Transverse colon (tissue), 4 donors: Measurements from ENCODE around the gene ULBP2. TPM values are rescaled to one million over a fixed set of nuclear protein-coding genes. Genes with fewer than 3 reads are reported as not detected.

Source experiments
- DNase-seq: peaks from one replicate; pipeline ENCODE4 v3.0.0-alpha.2; 2019
- H3K27ac ChIP-seq, 4 donors: fragments of 200-600 bp; sonication (generic); 2 replicates each; pipeline ENCODE4 v1.5.1; 2016 to 2018; ENCODE audit warnings: inconsistent platforms in 4 of 4
- H3K27me3 ChIP-seq: fragments of 200-600 bp; sonication (generic); 2 replicates; pipeline ENCODE4 v1.5.1; 2017; ENCODE audit warnings: inconsistent platforms
- H3K36me3 ChIP-seq, 4 donors: fragments of 200-600 bp; sonication (generic); 2 replicates each; pipeline ENCODE4 v1.5.1; 2017 to 2019; ENCODE audit warnings: inconsistent platforms in 4 of 4
- H3K4me1 ChIP-seq, 4 donors: fragments of 200-600 bp; sonication (generic); 2 replicates each; pipeline ENCODE4 v1.5.1; 2017 to 2020; ENCODE audit warnings: inconsistent platforms in 4 of 4
- H3K4me3 ChIP-seq, 4 donors: fragments of 200-600 bp; sonication (generic); 1 replicate in 1 of 4; 2 replicates in 3 of 4; pipeline versions ENCODE4 v1.5.1 to v1.6.1; 2017 to 2019; ENCODE audit warnings: inconsistent platforms in 4 of 4
- H3K9me3 ChIP-seq, 2 donors: fragments of 200-600 bp; sonication (generic); 2 replicates each; pipeline ENCODE4 v1.5.1; 2017 to 2019; ENCODE audit warnings: inconsistent platforms in 2 of 2
- CTCF ChIP-seq, 5 experiments: fragments of 200-600 bp in 3 of 5; fragments of 450-650 bp in 2 of 5; sonication (generic) in 3 of 5; IDR thresholded peaks; 1 replicate in 2 of 5; 2 replicates in 3 of 5; pipeline ENCODE4 v1.5.1; 2016 to 2017; ENCODE audit warnings: antibody characterized with exemption in 5 of 5, inconsistent platforms in 3 of 5, mild to moderate bottlenecking in 2 of 5, moderate library complexity in 1 of 5
- EP300 ChIP-seq: sonication (generic); formaldehyde crosslinking; IDR thresholded peaks from one replicate; pipeline ENCODE4 v1.6.1; 2017; ENCODE audit warnings: antibody characterized with exemption, low read depth
- POLR2A ChIP-seq: fragments of 450-650 bp; IDR thresholded peaks from one replicate; pipeline ENCODE4 v1.6.1; 2016; ENCODE audit warnings: antibody characterized with exemption, mild to moderate bottlenecking, moderate library complexity
- POLR2AphosphoS5 ChIP-seq, 3 donors: sonication (generic); formaldehyde crosslinking; IDR thresholded peaks; one replicate each; pipeline ENCODE4 v1.6.1; 2016; ENCODE audit warnings: antibody characterized with exemption in 3 of 3
- WGBS, 2 donors: methylation state at CpG; one replicate each; pipeline ENCODE4 v1.1.5; 2018; ENCODE audit warnings: low coverage in 1 of 2; 5-methylcytosine and 5-hydroxymethylcytosine counted together
- in situ Hi-C, 4 donors: fragments of 200-750 bp; cut with MboI; loops; one replicate each; pipeline versions ENCODE4 v1.15.0 to v1.15.1; 2017; ENCODE audit warnings: low sequenced_read_pairs in 3 of 4, low pct_ligation_motif_present in 1 of 4, low pct_unique_long_range_greater_than_20kb in 1 of 4
- intact Hi-C: fragments of 100-400 bp; cut with DNase I; formaldehyde crosslinking; loops from one replicate; pipeline ENCODE4 v1.15.1; 2023; ENCODE audit warnings: low total_unique reads
- total RNA-seq, 4 donors: library from RNA; depleted of rRNA; stranded (reverse); fragments of >200 nt; gene quantifications; one replicate each; pipeline ENCODE4 v1.1.0, GENCODE V29; 2016

Gene ULBP2
- total RNA-seq, 4 donors from 2014 or later, result not detected

DNA sequence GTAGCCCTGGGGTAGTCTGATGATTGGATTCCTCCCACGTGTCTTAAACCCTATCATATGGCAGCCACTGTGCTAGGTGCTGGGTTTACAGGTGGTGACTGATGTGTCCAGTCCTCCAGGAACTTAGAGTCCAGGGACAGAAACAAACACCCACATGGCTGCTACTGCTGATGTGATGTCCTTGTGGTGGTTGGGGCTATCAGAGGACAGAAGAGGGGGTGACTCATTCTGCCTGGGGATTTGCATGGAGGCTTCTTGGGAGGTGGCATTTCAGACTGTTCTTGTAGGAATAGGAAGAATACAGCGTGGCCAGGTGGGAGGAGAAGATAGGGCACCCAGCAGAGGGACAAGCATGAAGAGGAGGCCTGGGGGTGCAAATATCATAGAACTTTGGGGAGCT lies 28.7 kb upstream of the ULBP2 start:
- in situ Hi-C loops, result no loop called here
- 81 to 83% methylated on average over 1 to 2 of the region's 2 CpGs for WGBS, 2 donors
- no peak overlapping the region for H3K27ac ChIP-seq
- DNase-seq, result no peak
- H3K4me3 ChIP-seq, result no peak overlapping the region
- no peaks in the 10 kb centered on the region for H3K4me1 ChIP-seq
- no peaks in the 10 kb centered on the region for H3K36me3 ChIP-seq
- peaks cover 0 to 9% of the 10 kb centered on the region in 2 donors for H3K9me3 ChIP-seq
- intact Hi-C loops, result no loop called here
- TF ChIP-seq POLR2AphosphoS5 (IDR thresholded peaks at IDR 0.05), result no peak
- no peak for TF ChIP-seq POLR2A
- no peak for TF ChIP-seq EP300
- TF ChIP-seq CTCF (IDR thresholded peaks at IDR 0.05), result no peak
- no peaks in the 10 kb centered on the region for H3K27me3 ChIP-seq

DNA sequence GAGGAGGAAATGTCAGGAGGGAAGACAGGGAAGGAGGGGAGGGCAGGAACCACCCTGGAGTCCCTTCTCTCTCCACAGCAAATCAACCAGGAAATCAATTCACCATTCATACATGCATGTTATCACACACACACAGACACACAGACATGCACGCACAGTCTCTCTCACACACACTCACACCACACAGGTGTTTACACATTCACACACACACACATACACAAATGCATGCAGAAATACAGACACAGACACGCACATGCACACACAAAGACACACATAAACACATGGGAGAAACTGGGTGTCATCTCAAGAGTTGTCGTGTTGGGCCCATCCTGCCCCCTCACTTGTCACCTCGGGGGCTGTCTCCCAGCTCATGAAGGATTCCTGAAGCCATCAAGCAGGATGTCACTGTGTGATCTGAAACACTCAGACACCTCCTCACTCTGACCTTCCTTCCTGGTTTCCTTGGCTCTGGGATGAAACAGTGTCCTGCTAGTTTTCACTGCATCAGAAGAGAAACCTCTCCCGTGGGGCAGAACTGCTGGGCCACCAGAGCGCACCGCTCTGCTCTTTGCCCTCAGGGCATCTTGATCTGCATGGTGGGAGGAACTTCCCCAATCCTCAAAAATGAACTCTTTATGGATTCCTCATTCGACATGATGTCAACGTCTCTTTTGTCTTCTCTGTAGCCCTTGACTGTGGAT lies 28.1 kb upstream of the ULBP2 start:
- Histone ChIP-seq H3K36me3 (no peaks in the 10 kb centered on the region), H3K9me3 (peaks cover 0 to 2% of the 10 kb centered on the region in 2 donors), H3K27me3 (no peaks in the 10 kb centered on the region), H3K4me1 (no peaks in the 10 kb centered on the region), H3K27ac (no peak overlapping the region), H3K4me3 (no peak overlapping the region)
- no peak for TF ChIP-seq CTCF (IDR thresholded peaks at IDR 0.05)
- TF ChIP-seq POLR2AphosphoS5 (IDR thresholded peaks at IDR 0.05), result no peak
- 50 to 82% methylated on average over 1 to 9 of the region's 9 CpGs for WGBS, 2 donors
- intact Hi-C loops (no loop called here), in situ Hi-C loops (no loop called here)
- DNase-seq, result no peak

- Histone ChIP-seq H3K4me3 (no peak overlapping the region), H3K9me3 (no peaks in the 10 kb centered on the region), H3K4me1 (no peaks in the 10 kb centered on the region), H3K36me3 (no peaks in the 10 kb centered on the region), H3K27ac (no peak overlapping the region), H3K27me3 (no peaks in the 10 kb centered on the region)
- in situ Hi-C loops (no loop called here), intact Hi-C loops (no loop called here)
- no peak for DNase-seq
- no peak for TF ChIP-seq POLR2A
- no peak for TF ChIP-seq CTCF (IDR thresholded peaks at IDR 0.05)
- 81 to 87% methylated on average over 5 to 10 of the region's 10 CpGs for WGBS, 2 donors
Measured at GRCh38 chr6:149915970-149916865, 25.6 kb upstream of the ULBP2 start.

- no peak for TF ChIP-seq CTCF (IDR thresholded peaks at IDR 0.05)
Measured at GRCh38 chr6:149917679-149918078, 24.1 kb upstream of the ULBP2 start.

More at GRCh38 chr6:149917679-149918078, 24.1 kb upstream of the ULBP2 start:
- H3K4me3 ChIP-seq, result no peak overlapping the region
- no peaks in the 10 kb centered on the region for H3K36me3 ChIP-seq
- no peak for DNase-seq
- H3K27ac ChIP-seq, result no peak overlapping the region
- intact Hi-C loops, result no loop called here
- H3K27me3 ChIP-seq, result peaks cover 5% of the 10 kb centered on the region
- WGBS, 2 donors, result 80 to 89% methylated on average over 1 to 2 of the region's 2 CpGs
- peaks cover 4 to 5% (median 5%) of the 10 kb centered on the region in 4 donors for H3K4me1 ChIP-seq
- H3K9me3 ChIP-seq, result no peaks in the 10 kb centered on the region
- in situ Hi-C loops, result no loop called here
